CD4-positive, alpha-beta T cell treated with Interleukin-17A for 4 hours (primary cell): ENCODE measurements around the gene NEDD4L.

Source experiments
- DNase-seq: peaks from one replicate; pipeline ENCODE4 v3.0.0-alpha.2; 2020; ENCODE audit warnings: mixed read lengths

The NEDD4L gene

GRCh38 chr18:58125183-58125582, 81.2 kb downstream of the NEDD4L start:
- DNase-seq, result no peak

- no peak for DNase-seq
Measured at GRCh38 chr18:58125756-58126155, 81.7 kb downstream of the NEDD4L start.

- DNase-seq, result no peak
Measured at GRCh38 chr18:58128381-58129374, 84.7 kb downstream of the NEDD4L start.

GRCh38 chr18:58132595-58133261, 88.7 kb downstream of the NEDD4L start:
- DNase-seq, result no peak

GRCh38 chr18:58135183-58135641, 91.2 kb downstream of the NEDD4L start:
- DNase-seq, result no peak

GRCh38 chr18:58135701-58136331, 91.8 kb downstream of the NEDD4L start:
- peak; percentile 56 for DNase-seq

GRCh38 chr18:58136879-58137278, 92.9 kb downstream of the NEDD4L start:
- no peak for DNase-seq

- DNase-seq, result peak; percentile 7
Measured at GRCh38 chr18:58139459-58140386, 95.7 kb downstream of the NEDD4L start.

GRCh38 chr18:58140387-58141325, 96.6 kb downstream of the NEDD4L start:
- DNase-seq, result no peak

GRCh38 chr18:58143386-58143785, 99.4 kb downstream of the NEDD4L start:
- no peak for DNase-seq

- DNase-seq, result no peak
Measured at GRCh38 chr18:58144106-58144505, 100.1 kb downstream of the NEDD4L start.

- no peak for DNase-seq
Measured at GRCh38 chr18:58144671-58145285, 100.8 kb downstream of the NEDD4L start.

- no peak for DNase-seq
Measured at GRCh38 chr18:58146099-58146498, 102.1 kb downstream of the NEDD4L start.

GRCh38 chr18:58148954-58149471, 105.0 kb downstream of the NEDD4L start:
- no peak for DNase-seq

GRCh38 chr18:58150772-58151171, 106.7 kb downstream of the NEDD4L start:
- DNase-seq, result no peak

- DNase-seq, result no peak
Measured at GRCh38 chr18:58152216-58152615, 108.2 kb downstream of the NEDD4L start.

GRCh38 chr18:58152891-58153290, 108.9 kb downstream of the NEDD4L start:
- DNase-seq, result no peak

GRCh38 chr18:58156516-58156915, 112.5 kb downstream of the NEDD4L start:
- DNase-seq, result no peak

GRCh38 chr18:58157237-58157636, 113.2 kb downstream of the NEDD4L start:
- no peak for DNase-seq

- DNase-seq, result no peak
Measured at GRCh38 chr18:58158008-58158407, 114.0 kb downstream of the NEDD4L start.
